Mononuclear cell (primary cell): ENCODE data around the gene WBP2. TPM values are rescaled to one million over a fixed set of nuclear protein-coding genes. Genes with fewer than 3 reads are reported as not detected.

Source experiments
- H3K27me3 ChIP-seq: 2 replicates; pipeline ENCODE4 v1.6.0; 2011; ENCODE audit warnings: low read length, control low read depth; ENCODE audit not compliant: insufficient read depth
- H3K4me1 ChIP-seq: 2 replicates; pipeline ENCODE4 v1.5.1; 2011; ENCODE audit warnings: mild to moderate bottlenecking, low read length, control low read depth; ENCODE audit not compliant: insufficient read depth
- H3K4me3 ChIP-seq: 2 replicates; pipeline ENCODE4 v1.5.1; 2011; ENCODE audit warnings: mild to moderate bottlenecking, low read length, moderate library complexity
- H3K9me3 ChIP-seq: 2 replicates; pipeline ENCODE4 v1.5.1; 2011; ENCODE audit warnings: low read depth, mild to moderate bottlenecking, control low read depth, low read length
- total RNA-seq: library from RNA; depleted of rRNA; stranded (reverse); fragments of >200 nt; gene quantifications from one replicate; pipeline ENCODE4 v1.2.3, GENCODE V29; 2012

WBP2 gene
- total RNA-seq, 1 donor, result 30.5 TPM

- Histone ChIP-seq H3K4me1 (peaks cover 30% of the 10 kb centered on the region), H3K9me3 (no peaks in the 10 kb centered on the region), H3K4me3 (no peak overlapping the region), H3K27me3 (no peaks in the 10 kb centered on the region)
Observed at GRCh38 chr17:75824050-75824552, 31.0 kb downstream of the WBP2 start.

GRCh38 chr17:75823257-75824041, 31.7 kb downstream of the WBP2 start:
- Histone ChIP-seq H3K4me1 (peaks cover 27% of the 10 kb centered on the region), H3K9me3 (no peaks in the 10 kb centered on the region), H3K4me3 (no peak overlapping the region), H3K27me3 (no peaks in the 10 kb centered on the region)

DNA sequence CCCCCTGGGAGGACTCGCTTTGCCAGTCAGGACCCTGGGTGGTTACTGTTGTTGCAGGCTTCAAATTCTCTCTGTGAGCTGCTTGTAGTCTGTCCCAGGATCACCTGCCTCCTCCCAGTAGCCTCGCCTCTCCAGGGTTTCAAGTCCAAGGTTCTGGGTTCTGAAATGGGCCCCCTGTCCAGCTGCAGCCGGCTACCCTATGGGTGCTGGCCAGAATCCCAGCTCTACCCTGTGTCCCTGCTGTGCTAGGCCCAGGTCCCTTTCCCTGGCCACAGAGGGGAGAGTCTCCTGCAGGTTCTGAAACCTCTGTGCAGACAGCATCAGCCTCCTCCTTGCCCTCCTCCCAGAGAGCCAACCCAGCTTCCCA, 32.4 kb downstream of the WBP2 start:
- no peaks in the 10 kb centered on the region for H3K9me3 ChIP-seq
- no peak overlapping the region for H3K4me3 ChIP-seq
- peaks cover 21% of the 10 kb centered on the region for H3K4me1 ChIP-seq
- no peaks in the 10 kb centered on the region for H3K27me3 ChIP-seq

DNA sequence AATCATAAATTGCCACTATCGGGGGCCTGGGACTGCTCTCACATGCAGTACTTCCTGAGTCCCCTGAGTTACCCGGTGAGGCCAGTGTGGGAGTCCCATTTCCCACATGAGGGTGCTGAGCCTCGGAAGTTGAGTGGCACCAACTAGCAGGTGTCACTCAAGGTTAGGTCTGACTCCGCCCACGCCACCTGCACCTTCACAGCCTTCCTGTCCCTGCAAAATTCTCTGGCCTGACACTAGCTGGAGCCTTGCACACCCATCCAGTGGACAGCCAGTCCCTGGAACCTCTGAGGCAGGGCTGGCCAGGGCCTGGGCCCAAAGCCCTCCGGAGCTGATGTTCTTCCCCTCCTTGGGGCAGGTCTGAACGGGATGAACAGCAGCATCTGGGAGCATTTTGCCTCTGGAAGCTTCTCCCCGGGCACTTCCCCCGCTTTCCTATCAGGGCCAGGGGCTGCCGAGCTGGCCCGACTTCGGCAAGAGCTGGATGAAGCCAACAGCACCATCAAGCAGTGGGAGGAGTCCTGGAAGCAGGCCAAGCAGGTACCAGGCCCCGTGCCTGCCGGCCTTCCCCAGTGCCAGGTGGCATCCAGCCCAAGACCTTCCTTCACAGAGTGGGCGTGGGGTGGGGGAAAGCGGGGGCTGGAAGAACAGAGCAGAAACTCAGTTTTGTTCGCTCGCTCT, 32.9 kb downstream of the WBP2 start:
- peaks cover 16% of the 10 kb centered on the region for H3K4me1 ChIP-seq
- no peaks in the 10 kb centered on the region for H3K27me3 ChIP-seq
- H3K9me3 ChIP-seq, result no peaks in the 10 kb centered on the region
- no peak overlapping the region for H3K4me3 ChIP-seq

DNA sequence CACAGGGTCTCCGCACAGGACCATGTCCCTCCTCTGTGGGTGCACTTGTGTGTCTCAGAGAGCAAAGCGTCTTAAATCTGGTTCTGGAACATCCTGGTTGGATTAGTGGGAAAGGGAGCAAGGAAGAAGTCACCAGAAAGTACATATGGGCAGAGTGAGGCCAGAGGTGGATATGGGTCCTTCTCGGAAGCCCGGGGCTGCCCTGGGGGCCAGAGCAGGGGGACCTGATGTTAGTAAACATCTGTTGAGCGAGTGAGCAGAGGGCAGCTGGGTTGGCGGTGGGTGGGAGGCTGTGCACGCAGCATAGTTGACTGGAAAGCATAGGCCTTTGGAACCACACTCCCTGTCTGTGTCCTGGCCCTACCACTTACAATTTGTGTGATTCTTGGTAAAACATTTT, 33.6 kb downstream of the WBP2 start:
- Histone ChIP-seq H3K4me3 (no peak overlapping the region), H3K9me3 (no peaks in the 10 kb centered on the region), H3K4me1 (peaks cover 10% of the 10 kb centered on the region), H3K27me3 (no peaks in the 10 kb centered on the region)

- H3K4me3 ChIP-seq, result no peak overlapping the region
- H3K9me3 ChIP-seq, result no peaks in the 10 kb centered on the region
- H3K27me3 ChIP-seq, result no peaks in the 10 kb centered on the region
- peaks cover 10% of the 10 kb centered on the region for H3K4me1 ChIP-seq
Observed at GRCh38 chr17:75820094-75821080, 34.7 kb downstream of the WBP2 start.

DNA sequence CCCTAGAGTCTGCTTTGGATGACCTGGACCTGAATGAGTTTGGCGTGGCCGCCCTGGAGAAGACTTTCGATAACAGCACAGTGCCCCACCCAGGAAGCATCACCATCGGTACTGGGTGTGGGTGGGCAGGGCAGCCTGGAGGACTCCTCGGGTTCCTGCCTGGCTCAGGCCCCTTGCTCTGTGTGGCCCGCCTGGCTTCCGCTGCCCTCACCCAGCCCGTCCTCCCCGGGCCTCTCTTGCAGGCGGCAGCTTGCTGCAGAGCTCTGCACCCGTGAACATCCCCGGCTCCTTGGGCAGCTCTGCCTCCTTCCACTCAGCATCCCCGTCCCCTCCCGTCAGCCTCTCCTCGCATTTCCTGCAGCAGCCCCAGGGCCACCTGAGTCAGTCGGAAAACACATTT, 35.5 kb downstream of the WBP2 start:
- Histone ChIP-seq H3K4me3 (no peak overlapping the region), H3K27me3 (no peaks in the 10 kb centered on the region), H3K9me3 (no peaks in the 10 kb centered on the region), H3K4me1 (peaks cover 10% of the 10 kb centered on the region)

DNA sequence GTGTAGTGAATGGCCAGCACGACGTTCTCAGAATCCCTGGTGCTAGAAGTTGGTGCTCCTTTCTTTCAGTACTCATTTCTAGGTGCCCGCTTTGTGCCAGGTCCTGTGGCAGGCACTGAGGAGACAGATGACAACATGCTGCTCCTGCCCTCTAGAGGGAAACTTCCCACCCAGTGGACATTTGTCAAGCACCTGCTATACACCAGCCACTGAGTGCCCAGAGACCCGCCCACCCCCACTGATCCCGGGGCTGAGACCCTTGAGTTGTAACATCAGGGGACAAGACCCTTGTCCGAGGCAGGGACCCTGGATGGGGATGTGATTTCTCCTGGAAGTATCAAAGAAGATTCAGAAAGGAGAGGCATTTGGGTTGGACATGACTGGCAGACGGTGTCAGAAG, 36.0 kb downstream of the WBP2 start:
- H3K9me3 ChIP-seq, result no peaks in the 10 kb centered on the region
- H3K4me3 ChIP-seq, result no peak overlapping the region
- H3K27me3 ChIP-seq, result no peaks in the 10 kb centered on the region
- H3K4me1 ChIP-seq, result peaks cover 10% of the 10 kb centered on the region

GRCh38 chr17:75818326-75818885, 36.7 kb downstream of the WBP2 start:
- no peaks in the 10 kb centered on the region for H3K9me3 ChIP-seq
- no peak overlapping the region for H3K4me3 ChIP-seq
- H3K4me1 ChIP-seq, result peaks cover 10% of the 10 kb centered on the region
- no peaks in the 10 kb centered on the region for H3K27me3 ChIP-seq

DNA sequence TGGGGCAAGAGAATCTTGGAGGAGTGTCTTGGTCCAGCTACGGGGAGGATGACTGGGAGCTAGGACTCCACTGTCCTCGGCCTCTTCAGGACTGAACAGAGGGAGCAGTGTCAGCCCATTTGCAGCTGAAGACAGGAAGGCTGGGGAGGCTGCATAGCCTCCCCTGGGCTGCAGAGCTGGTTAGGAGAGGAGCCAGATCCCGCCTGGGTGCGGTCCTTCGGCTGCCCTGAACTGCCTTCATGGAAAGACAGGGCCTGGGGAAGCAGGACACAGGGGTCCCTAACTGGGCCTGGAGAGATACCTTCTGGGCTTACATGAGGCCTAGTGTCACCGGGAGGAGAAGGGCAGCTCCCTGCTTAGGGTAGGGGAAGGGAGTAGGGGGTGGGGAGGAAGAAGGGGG, 37.6 kb downstream of the WBP2 start:
- H3K4me3 ChIP-seq, result no peak overlapping the region
- H3K27me3 ChIP-seq, result no peaks in the 10 kb centered on the region
- no peaks in the 10 kb centered on the region for H3K9me3 ChIP-seq
- peaks cover 10% of the 10 kb centered on the region for H3K4me1 ChIP-seq

GRCh38 chr17:75816693-75817092, 38.4 kb downstream of the WBP2 start:
- no peak overlapping the region for H3K4me3 ChIP-seq
- peaks cover 2% of the 10 kb centered on the region for H3K4me1 ChIP-seq
- no peaks in the 10 kb centered on the region for H3K27me3 ChIP-seq
- H3K9me3 ChIP-seq, result no peaks in the 10 kb centered on the region

- no peaks in the 10 kb centered on the region for H3K4me1 ChIP-seq
- no peak overlapping the region for H3K4me3 ChIP-seq
- no peaks in the 10 kb centered on the region for H3K27me3 ChIP-seq
- no peaks in the 10 kb centered on the region for H3K9me3 ChIP-seq
Observed at GRCh38 chr17:75815399-75815798, 39.7 kb downstream of the WBP2 start.

GRCh38 chr17:75814900-75815373, 40.2 kb downstream of the WBP2 start:
- H3K27me3 ChIP-seq, result no peaks in the 10 kb centered on the region
- H3K4me3 ChIP-seq, result no peak overlapping the region
- H3K4me1 ChIP-seq, result no peaks in the 10 kb centered on the region
- no peaks in the 10 kb centered on the region for H3K9me3 ChIP-seq

GRCh38 chr17:75814021-75814395, 41.1 kb downstream of the WBP2 start:
- Histone ChIP-seq H3K27me3 (no peaks in the 10 kb centered on the region), H3K4me1 (no peaks in the 10 kb centered on the region), H3K9me3 (no peaks in the 10 kb centered on the region), H3K4me3 (no peak overlapping the region)
